IMR-90 (cell line): Measurements from ENCODE around the gene RAB6A. TPM values are rescaled to one million over a fixed set of nuclear protein-coding genes. Genes with fewer than 3 reads are reported as not detected.

Source experiments
- ATAC-seq: fragments of 200-7000 bp; cut with Tn5 transposase; 2 replicates; pipeline ENCODE4 v1.9.1; 2020; ENCODE audit warnings: low read depth, mild to moderate bottlenecking, moderate library complexity
- BruUV-seq: library from RNA; stranded (reverse); fragments of 400-500 nt; replicated peaks from 2 replicates; lab custom pipeline; 2021; lab: Mats Ljungman, UMichigan
- CTCF ChIA-PET: fragments of 300-600 bp; formaldehyde crosslinking; extraction: SDS; loops from one replicate; lab custom pipeline; 2021; ENCODE audit warnings: antibody characterized with exemption; lab: Yijun Ruan, JAX
- POLR2A ChIA-PET: fragments of 300-600 bp; sonication (Branson Sonifier 250); formaldehyde crosslinking; loops from one replicate; lab custom pipeline; 2022; ENCODE audit warnings: antibody characterized with exemption; ENCODE audit not compliant: unreplicated experiment; lab: Charles Lee
- DNase-seq: peaks from one replicate; pipeline ENCODE4 v3.0.0; 2013
- H2AFZ ChIP-seq: replicated peaks from 2 replicates; pipeline ENCODE3; 2013; ENCODE audit warnings: low read length, mild to moderate bottlenecking; ENCODE audit not compliant: poor library complexity
- H2AK5ac ChIP-seq: 2 replicates; pipeline ENCODE4 v1.6.1; 2013; ENCODE audit warnings: low read depth, low read length, inconsistent platforms
- H2AK9ac ChIP-seq: replicated peaks from 2 replicates; pipeline ENCODE3; 2013; ENCODE audit warnings: mild to moderate bottlenecking, low read depth, low read length, moderate library complexity; ENCODE audit not compliant: poor library complexity
- H2BK120ac ChIP-seq: 2 replicates; pipeline ENCODE4 v1.6.1; 2013; ENCODE audit warnings: low read depth, low read length, inconsistent platforms
- H2BK15ac ChIP-seq: 3 replicates; pipeline ENCODE4 v1.6.1; 2013; ENCODE audit warnings: low read depth, low read length, inconsistent platforms
- H2BK20ac ChIP-seq: 2 replicates; pipeline ENCODE4 v1.6.1; 2013; ENCODE audit warnings: low read depth, mild to moderate bottlenecking, inconsistent platforms, low read length, moderate library complexity
- H2BK5ac ChIP-seq: 2 replicates; pipeline ENCODE4 v1.6.1; 2013; ENCODE audit warnings: mild to moderate bottlenecking, low read depth, low read length, inconsistent platforms; ENCODE audit not compliant: poor library complexity, severe bottlenecking
- H3K14ac ChIP-seq: replicated peaks from 2 replicates; pipeline ENCODE4 v1.6.1; 2013; ENCODE audit warnings: low read depth, low read length, inconsistent platforms
- H3K18ac ChIP-seq: 2 replicates; pipeline ENCODE4 v1.6.1; 2013; ENCODE audit warnings: low read depth, low read length, control low read depth
- H3K23ac ChIP-seq: 2 replicates; pipeline ENCODE4 v1.6.1; 2013; ENCODE audit warnings: low read depth, low read length, inconsistent platforms
- H3K27ac ChIP-seq: 2 replicates; pipeline ENCODE4 v1.5.1; 2013; ENCODE audit warnings: mild to moderate bottlenecking, control low read depth, low read length; ENCODE audit not compliant: insufficient read depth
- H3K27me3 ChIP-seq: 2 replicates; pipeline ENCODE4 v1.6.1; 2013; ENCODE audit warnings: low read length; ENCODE audit not compliant: control insufficient read depth, insufficient read depth
- H3K36me3 ChIP-seq: 2 replicates; pipeline ENCODE4 v1.6.1; 2013; ENCODE audit warnings: low read length, mixed read lengths; ENCODE audit not compliant: control insufficient read depth, insufficient read depth
- H3K4ac ChIP-seq: 2 replicates; pipeline ENCODE4 v1.6.1; 2013; ENCODE audit warnings: low read depth, low read length, inconsistent platforms
- H3K4me1 ChIP-seq: 2 replicates; pipeline ENCODE4 v1.6.1; 2013; ENCODE audit warnings: low read length, mixed read lengths; ENCODE audit not compliant: control insufficient read depth, insufficient read depth
- H3K4me2 ChIP-seq: 2 replicates; pipeline ENCODE4 v1.6.1; 2013; ENCODE audit warnings: low read depth, mild to moderate bottlenecking, control low read depth, low read length, moderate library complexity
- H3K4me3 ChIP-seq: 2 replicates; pipeline ENCODE4 v1.5.1; 2013; ENCODE audit warnings: low read depth, mild to moderate bottlenecking, control low read depth, low read length, moderate library complexity; ENCODE audit not compliant: insufficient read depth
- H3K56ac ChIP-seq: 2 replicates; pipeline ENCODE4 v1.6.1; 2013; ENCODE audit warnings: low read length, inconsistent platforms; ENCODE audit not compliant: insufficient read depth; ENCODE audit errors: extremely low read depth
- H3K79me1 ChIP-seq, 2 experiments: 2 replicates each; pipeline ENCODE4 v1.6.1; 2013; ENCODE audit warnings: low read length in 2 of 2, inconsistent platforms in 1 of 2, low read depth in 1 of 2
- H3K9ac ChIP-seq: 2 replicates; pipeline ENCODE4 v1.6.1; 2013; ENCODE audit warnings: low read depth, low read length, control low read depth
- H3K9me1 ChIP-seq: 2 replicates; pipeline ENCODE4 v1.6.1; 2013; ENCODE audit warnings: low read length, inconsistent platforms; ENCODE audit not compliant: insufficient read depth
- H3K9me3 ChIP-seq: 2 replicates; pipeline ENCODE4 v1.6.1; 2013; ENCODE audit warnings: low read length; ENCODE audit not compliant: control insufficient read depth, insufficient read depth
- H4K20me1 ChIP-seq: 2 replicates; pipeline ENCODE4 v1.6.1; 2013; ENCODE audit warnings: low read length, inconsistent platforms; ENCODE audit not compliant: insufficient read depth
- H4K5ac ChIP-seq: 2 replicates; pipeline ENCODE4 v1.6.1; 2013; ENCODE audit warnings: mild to moderate bottlenecking, low read depth, low read length, control low read depth
- H4K8ac ChIP-seq, 2 experiments: 2 replicates each; pipeline ENCODE4 v1.6.1; 2013; ENCODE audit warnings: low read depth in 2 of 2, low read length in 2 of 2, control low read depth in 1 of 2, inconsistent platforms in 1 of 2
- H4K91ac ChIP-seq: 2 replicates; pipeline ENCODE4 v1.6.1; 2013; ENCODE audit warnings: low read depth, low read length, inconsistent platforms; ENCODE audit not compliant: insufficient read depth
- CHD1 ChIP-seq: IDR thresholded peaks from 2 replicates; pipeline ENCODE4 v1.6.1; 2012; ENCODE audit warnings: low read depth, low read length, improper control_type of control experiment
- MAFK ChIP-seq: IDR thresholded peaks from 2 replicates; pipeline ENCODE4 v1.6.1; 2012; ENCODE audit warnings: low read depth, low read length, improper control_type of control experiment
- MAZ ChIP-seq: IDR thresholded peaks from 2 replicates; pipeline ENCODE4 v1.6.1; 2012; ENCODE audit warnings: low read depth, mild to moderate bottlenecking, low read length, improper control_type of control experiment, moderate library complexity, borderline replicate concordance
- RAD21 ChIP-seq: IDR thresholded peaks from 2 replicates; pipeline ENCODE4 v1.6.1; 2012; ENCODE audit warnings: low read length, improper control_type of control experiment
- WGBS, 2 experiments: methylation state at CpG; one replicate each; pipeline versions ENCODE4 v1.1.5 to v1.1.7; 2013; ENCODE audit warnings: missing lambda C conversion rate in 2 of 2; ENCODE audit not compliant: insufficient read length in 1 of 2; ENCODE audit errors: extremely low coverage in 2 of 2; 5-methylcytosine and 5-hydroxymethylcytosine counted together
- dilution Hi-C: fragments of 300-500 bp; cut with HindIII; formaldehyde crosslinking; loops from one replicate; pipeline ENCODE4 v1.14.3; 2018; ENCODE audit warnings: low sequenced_read_pairs; ENCODE audit not compliant: unreplicated experiment
- in situ Hi-C: fragments of 300-500 bp; cut with MboI; formaldehyde crosslinking; loops from 3 replicates; pipeline ENCODE4 v1.14.3; 2019; ENCODE audit warnings: low sequenced_read_pairs, inconsistent platforms, mixed read lengths
- intact Hi-C: fragments of 100-400 bp; cut with micrococcal nuclease; formaldehyde crosslinking; loops from 2 replicates; pipeline ENCODE4 v1.10.0; 2022
- polyA plus RNA-seq, 3 experiments: library from polyadenylated mRNA; depleted of rRNA; stranded (reverse); fragments of >200 nt; gene quantifications; 2 replicates each; pipeline ENCODE4 v1.2.3, GENCODE V29; 2012; ENCODE audit warnings: low replicate concordance in 1 of 3
- total RNA-seq: library from RNA; depleted of rRNA; stranded (reverse); fragments of >200 nt; gene quantifications from 2 replicates; pipeline ENCODE4 v1.2.3, GENCODE V29; 2012
- TF ChIP-seq, protein P1 (sequence below): fragments of 150-350 bp; IDR thresholded peaks from 2 replicates; pipeline ENCODE4 v1.6.1; 2016; ENCODE audit warnings: low read depth, mild to moderate bottlenecking, low read length, moderate library complexity, borderline replicate concordance

RAB6A gene
- total and polyA plus RNA-seq, 2 of the 4 experiments (the other 2 are of a cell fraction): 65.5 to 81.0 TPM

DNA sequence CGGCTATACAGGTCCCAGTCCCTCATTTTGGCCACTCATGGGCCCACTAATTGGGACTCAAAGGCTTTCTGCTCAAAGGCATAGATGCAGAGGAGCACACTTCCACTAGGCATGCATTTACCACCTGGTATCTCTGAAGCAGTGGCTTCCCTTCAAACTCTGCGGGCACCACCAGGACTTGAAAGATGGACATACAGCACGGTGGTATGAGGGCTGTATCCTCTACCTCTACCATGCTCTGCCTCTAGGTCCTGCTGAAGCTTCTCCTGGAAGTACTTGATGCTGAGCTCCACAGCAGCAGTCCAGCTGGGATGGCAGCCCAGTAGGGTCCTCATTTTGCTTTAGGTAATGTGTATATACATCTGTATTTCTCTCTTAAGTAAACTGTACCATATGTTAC, 49.9 kb downstream of the RAB6A start:
- Histone ChIP-seq H3K4ac (no peak overlapping the region), H3K79me1 (peaks cover 19 to 24% of the 10 kb centered on the region in 2 experiments), H3K27me3 (no peaks in the 10 kb centered on the region), H2AK9ac (no peak overlapping the region), H3K36me3 (peaks cover 14% of the 10 kb centered on the region), H2BK120ac (no peak overlapping the region), H3K9ac (no peak overlapping the region), H2BK20ac (no peak overlapping the region), H3K14ac (no peak overlapping the region), H2AK5ac (no peak overlapping the region), H3K27ac (no peak overlapping the region), H3K4me2 (no peak overlapping the region), H2BK15ac (no peak overlapping the region), H3K9me1 (peaks cover 6% of the 10 kb centered on the region; the same call in 1 of the 2 replicates), H3K56ac (no peak overlapping the region), H2BK5ac (no peak overlapping the region), H3K9me3 (no peaks in the 10 kb centered on the region), H4K91ac (no peak overlapping the region), H4K5ac (no peak overlapping the region), H2AFZ (no peak overlapping the region), H3K23ac (no peak overlapping the region), H3K4me3 (no peak overlapping the region), H3K4me1 (no peaks in the 10 kb centered on the region), H4K20me1 (no peaks in the 10 kb centered on the region; the same call in 1 of the 2 replicates), H4K8ac (no peak overlapping the region), H3K18ac (no peak overlapping the region)
- DNase-seq (no peak), ATAC-seq (no peak)
- no TSS peak for BruUV-seq
- POLR2A ChIA-PET: no interaction called here
- intact Hi-C loops: no loop called here
- in situ Hi-C loops: no loop called here
- TF ChIP-seq, protein P1, sequence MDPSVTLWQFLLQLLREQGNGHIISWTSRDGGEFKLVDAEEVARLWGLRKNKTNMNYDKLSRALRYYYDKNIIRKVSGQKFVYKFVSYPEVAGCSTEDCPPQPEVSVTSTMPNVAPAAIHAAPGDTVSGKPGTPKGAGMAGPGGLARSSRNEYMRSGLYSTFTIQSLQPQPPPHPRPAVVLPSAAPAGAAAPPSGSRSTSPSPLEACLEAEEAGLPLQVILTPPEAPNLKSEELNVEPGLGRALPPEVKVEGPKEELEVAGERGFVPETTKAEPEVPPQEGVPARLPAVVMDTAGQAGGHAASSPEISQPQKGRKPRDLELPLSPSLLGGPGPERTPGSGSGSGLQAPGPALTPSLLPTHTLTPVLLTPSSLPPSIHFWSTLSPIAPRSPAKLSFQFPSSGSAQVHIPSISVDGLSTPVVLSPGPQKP: no peak
- TF ChIP-seq MAZ (no peak), CHD1 (no peak), RAD21 (no peak), MAFK (no peak)
- dilution Hi-C loops: no loop called here
- CTCF ChIA-PET: no interaction called here
- WGBS, 2 experiments: 100% methylated on average over 1 of the region's 3 CpGs; no CpG with 5 or more reads in 1 of the 2 experiments
